IMR-90 (cell line): ENCODE results near the gene TNKS1BP1. TPM values are rescaled to one million over a fixed set of nuclear protein-coding genes. Genes with fewer than 3 reads are reported as not detected.

Source experiments
- ATAC-seq: fragments of 200-7000 bp; cut with Tn5 transposase; 2 replicates; pipeline ENCODE4 v1.9.1; 2020; ENCODE audit warnings: low read depth, mild to moderate bottlenecking, moderate library complexity
- BruUV-seq: library from RNA; stranded (reverse); fragments of 400-500 nt; replicated peaks from 2 replicates; lab custom pipeline; 2021; lab: Mats Ljungman, UMichigan
- CTCF ChIA-PET: fragments of 300-600 bp; formaldehyde crosslinking; extraction: SDS; loops from one replicate; lab custom pipeline; 2021; ENCODE audit warnings: antibody characterized with exemption; lab: Yijun Ruan, JAX
- POLR2A ChIA-PET: fragments of 300-600 bp; sonication (Branson Sonifier 250); formaldehyde crosslinking; loops from one replicate; lab custom pipeline; 2022; ENCODE audit warnings: antibody characterized with exemption; ENCODE audit not compliant: unreplicated experiment; lab: Charles Lee
- DNase-seq: peaks from one replicate; pipeline ENCODE4 v3.0.0; 2013
- H2AFZ ChIP-seq: replicated peaks from 2 replicates; pipeline ENCODE3; 2013; ENCODE audit warnings: low read length, mild to moderate bottlenecking; ENCODE audit not compliant: poor library complexity
- H2AK5ac ChIP-seq: 2 replicates; pipeline ENCODE4 v1.6.1; 2013; ENCODE audit warnings: low read depth, low read length, inconsistent platforms
- H2AK9ac ChIP-seq: replicated peaks from 2 replicates; pipeline ENCODE3; 2013; ENCODE audit warnings: mild to moderate bottlenecking, low read depth, low read length, moderate library complexity; ENCODE audit not compliant: poor library complexity
- H2BK120ac ChIP-seq: 2 replicates; pipeline ENCODE4 v1.6.1; 2013; ENCODE audit warnings: low read depth, low read length, inconsistent platforms
- H2BK15ac ChIP-seq: 3 replicates; pipeline ENCODE4 v1.6.1; 2013; ENCODE audit warnings: low read depth, low read length, inconsistent platforms
- H2BK20ac ChIP-seq: 2 replicates; pipeline ENCODE4 v1.6.1; 2013; ENCODE audit warnings: low read depth, mild to moderate bottlenecking, inconsistent platforms, low read length, moderate library complexity
- H2BK5ac ChIP-seq: 2 replicates; pipeline ENCODE4 v1.6.1; 2013; ENCODE audit warnings: mild to moderate bottlenecking, low read depth, low read length, inconsistent platforms; ENCODE audit not compliant: poor library complexity, severe bottlenecking
- H3K14ac ChIP-seq: replicated peaks from 2 replicates; pipeline ENCODE4 v1.6.1; 2013; ENCODE audit warnings: low read depth, low read length, inconsistent platforms
- H3K18ac ChIP-seq: 2 replicates; pipeline ENCODE4 v1.6.1; 2013; ENCODE audit warnings: low read depth, low read length, control low read depth
- H3K23ac ChIP-seq: 2 replicates; pipeline ENCODE4 v1.6.1; 2013; ENCODE audit warnings: low read depth, low read length, inconsistent platforms
- H3K27ac ChIP-seq: 2 replicates; pipeline ENCODE4 v1.5.1; 2013; ENCODE audit warnings: mild to moderate bottlenecking, control low read depth, low read length; ENCODE audit not compliant: insufficient read depth
- H3K27me3 ChIP-seq: 2 replicates; pipeline ENCODE4 v1.6.1; 2013; ENCODE audit warnings: low read length; ENCODE audit not compliant: control insufficient read depth, insufficient read depth
- H3K36me3 ChIP-seq: 2 replicates; pipeline ENCODE4 v1.6.1; 2013; ENCODE audit warnings: low read length, mixed read lengths; ENCODE audit not compliant: control insufficient read depth, insufficient read depth
- H3K4ac ChIP-seq: 2 replicates; pipeline ENCODE4 v1.6.1; 2013; ENCODE audit warnings: low read depth, low read length, inconsistent platforms
- H3K4me1 ChIP-seq: 2 replicates; pipeline ENCODE4 v1.6.1; 2013; ENCODE audit warnings: low read length, mixed read lengths; ENCODE audit not compliant: control insufficient read depth, insufficient read depth
- H3K4me2 ChIP-seq: 2 replicates; pipeline ENCODE4 v1.6.1; 2013; ENCODE audit warnings: low read depth, mild to moderate bottlenecking, control low read depth, low read length, moderate library complexity
- H3K4me3 ChIP-seq: 2 replicates; pipeline ENCODE4 v1.5.1; 2013; ENCODE audit warnings: low read depth, mild to moderate bottlenecking, control low read depth, low read length, moderate library complexity; ENCODE audit not compliant: insufficient read depth
- H3K56ac ChIP-seq: 2 replicates; pipeline ENCODE4 v1.6.1; 2013; ENCODE audit warnings: low read length, inconsistent platforms; ENCODE audit not compliant: insufficient read depth; ENCODE audit errors: extremely low read depth
- H3K79me1 ChIP-seq, 2 experiments: 2 replicates each; pipeline ENCODE4 v1.6.1; 2013; ENCODE audit warnings: low read length in 2 of 2, inconsistent platforms in 1 of 2, low read depth in 1 of 2
- H3K9ac ChIP-seq: 2 replicates; pipeline ENCODE4 v1.6.1; 2013; ENCODE audit warnings: low read depth, low read length, control low read depth
- H3K9me1 ChIP-seq: 2 replicates; pipeline ENCODE4 v1.6.1; 2013; ENCODE audit warnings: low read length, inconsistent platforms; ENCODE audit not compliant: insufficient read depth
- H3K9me3 ChIP-seq: 2 replicates; pipeline ENCODE4 v1.6.1; 2013; ENCODE audit warnings: low read length; ENCODE audit not compliant: control insufficient read depth, insufficient read depth
- H4K20me1 ChIP-seq: 2 replicates; pipeline ENCODE4 v1.6.1; 2013; ENCODE audit warnings: low read length, inconsistent platforms; ENCODE audit not compliant: insufficient read depth
- H4K5ac ChIP-seq: 2 replicates; pipeline ENCODE4 v1.6.1; 2013; ENCODE audit warnings: mild to moderate bottlenecking, low read depth, low read length, control low read depth
- H4K8ac ChIP-seq, 2 experiments: 2 replicates each; pipeline ENCODE4 v1.6.1; 2013; ENCODE audit warnings: low read depth in 2 of 2, low read length in 2 of 2, control low read depth in 1 of 2, inconsistent platforms in 1 of 2
- H4K91ac ChIP-seq: 2 replicates; pipeline ENCODE4 v1.6.1; 2013; ENCODE audit warnings: low read depth, low read length, inconsistent platforms; ENCODE audit not compliant: insufficient read depth
- BHLHE40 ChIP-seq: fragments of 150-350 bp; IDR thresholded peaks from 2 replicates; pipeline ENCODE4 v1.6.1; 2016; ENCODE audit warnings: mild to moderate bottlenecking, low read depth, low read length
- CEBPB ChIP-seq: IDR thresholded peaks from 2 replicates; pipeline ENCODE4 v1.6.1; 2012; ENCODE audit warnings: low read depth, low read length, improper control_type of control experiment
- CHD1 ChIP-seq: IDR thresholded peaks from 2 replicates; pipeline ENCODE4 v1.6.1; 2012; ENCODE audit warnings: low read depth, low read length, improper control_type of control experiment
- FOS ChIP-seq: fragments of 150-350 bp; IDR thresholded peaks from 2 replicates; pipeline ENCODE4 v1.6.1; 2016; ENCODE audit warnings: low read depth, low read length
- MAFK ChIP-seq: IDR thresholded peaks from 2 replicates; pipeline ENCODE4 v1.6.1; 2012; ENCODE audit warnings: low read depth, low read length, improper control_type of control experiment
- MAZ ChIP-seq: IDR thresholded peaks from 2 replicates; pipeline ENCODE4 v1.6.1; 2012; ENCODE audit warnings: low read depth, mild to moderate bottlenecking, low read length, improper control_type of control experiment, moderate library complexity, borderline replicate concordance
- MXI1 ChIP-seq: IDR thresholded peaks from 2 replicates; pipeline ENCODE4 v1.6.1; 2012; ENCODE audit warnings: low read depth, mild to moderate bottlenecking, low read length, moderate library complexity, borderline replicate concordance
- NFE2L2 ChIP-seq: fragments of 150-350 bp; IDR thresholded peaks from 2 replicates; pipeline ENCODE4 v1.6.1; 2016; ENCODE audit warnings: low read depth, mild to moderate bottlenecking, low read length
- POLR2A ChIP-seq: IDR thresholded peaks from 2 replicates; pipeline ENCODE4 v1.6.1; 2012; ENCODE audit warnings: mild to moderate bottlenecking, low read depth, low read length
- RAD21 ChIP-seq: IDR thresholded peaks from 2 replicates; pipeline ENCODE4 v1.6.1; 2012; ENCODE audit warnings: low read length, improper control_type of control experiment
- RCOR1 ChIP-seq: IDR thresholded peaks from 2 replicates; pipeline ENCODE4 v1.6.1; 2012; ENCODE audit warnings: mild to moderate bottlenecking, low read length, improper control_type of control experiment; ENCODE audit not compliant: insufficient replicate concordance
- RFX5 ChIP-seq: IDR thresholded peaks from 2 replicates; pipeline ENCODE4 v1.8.0; 2012; ENCODE audit warnings: low read depth, mild to moderate bottlenecking, low read length, moderate library complexity
- SMC3 ChIP-seq: fragments of 150-350 bp; IDR thresholded peaks from 2 replicates; pipeline ENCODE4 v1.6.1; 2016; ENCODE audit warnings: low read depth, mild to moderate bottlenecking, antibody characterized with exemption, low read length, moderate library complexity
- WGBS, 2 experiments: methylation state at CpG; one replicate each; pipeline versions ENCODE4 v1.1.5 to v1.1.7; 2013; ENCODE audit warnings: missing lambda C conversion rate in 2 of 2; ENCODE audit not compliant: insufficient read length in 1 of 2; ENCODE audit errors: extremely low coverage in 2 of 2; 5-methylcytosine and 5-hydroxymethylcytosine counted together
- dilution Hi-C: fragments of 300-500 bp; cut with HindIII; formaldehyde crosslinking; loops from one replicate; pipeline ENCODE4 v1.14.3; 2018; ENCODE audit warnings: low sequenced_read_pairs; ENCODE audit not compliant: unreplicated experiment
- in situ Hi-C: fragments of 300-500 bp; cut with MboI; formaldehyde crosslinking; loops from 3 replicates; pipeline ENCODE4 v1.14.3; 2019; ENCODE audit warnings: low sequenced_read_pairs, inconsistent platforms, mixed read lengths
- intact Hi-C: fragments of 100-400 bp; cut with micrococcal nuclease; formaldehyde crosslinking; loops from 2 replicates; pipeline ENCODE4 v1.10.0; 2022
- polyA plus RNA-seq, 3 experiments: library from polyadenylated mRNA; depleted of rRNA; stranded (reverse); fragments of >200 nt; gene quantifications; 2 replicates each; pipeline ENCODE4 v1.2.3, GENCODE V29; 2012; ENCODE audit warnings: low replicate concordance in 1 of 3
- total RNA-seq: library from RNA; depleted of rRNA; stranded (reverse); fragments of >200 nt; gene quantifications from 2 replicates; pipeline ENCODE4 v1.2.3, GENCODE V29; 2012
- TF ChIP-seq, protein P1 (sequence below): fragments of 150-350 bp; IDR thresholded peaks from 2 replicates; pipeline ENCODE4 v1.6.1; 2017; ENCODE audit warnings: mild to moderate bottlenecking, antibody characterized with exemption, low read length, low read depth
- TF ChIP-seq, protein P2 (sequence below): conservative IDR thresholded peaks from 2 replicates; pipeline ENCODE4 v1.5.1; 2012; ENCODE audit warnings: mild to moderate bottlenecking, low read depth, low read length, improper control_type of control experiment

Gene TNKS1BP1
- total and polyA plus RNA-seq, 2 of the 4 experiments (the other 2 are of a cell fraction) = 31.7 to 71.4 TPM

DNA sequence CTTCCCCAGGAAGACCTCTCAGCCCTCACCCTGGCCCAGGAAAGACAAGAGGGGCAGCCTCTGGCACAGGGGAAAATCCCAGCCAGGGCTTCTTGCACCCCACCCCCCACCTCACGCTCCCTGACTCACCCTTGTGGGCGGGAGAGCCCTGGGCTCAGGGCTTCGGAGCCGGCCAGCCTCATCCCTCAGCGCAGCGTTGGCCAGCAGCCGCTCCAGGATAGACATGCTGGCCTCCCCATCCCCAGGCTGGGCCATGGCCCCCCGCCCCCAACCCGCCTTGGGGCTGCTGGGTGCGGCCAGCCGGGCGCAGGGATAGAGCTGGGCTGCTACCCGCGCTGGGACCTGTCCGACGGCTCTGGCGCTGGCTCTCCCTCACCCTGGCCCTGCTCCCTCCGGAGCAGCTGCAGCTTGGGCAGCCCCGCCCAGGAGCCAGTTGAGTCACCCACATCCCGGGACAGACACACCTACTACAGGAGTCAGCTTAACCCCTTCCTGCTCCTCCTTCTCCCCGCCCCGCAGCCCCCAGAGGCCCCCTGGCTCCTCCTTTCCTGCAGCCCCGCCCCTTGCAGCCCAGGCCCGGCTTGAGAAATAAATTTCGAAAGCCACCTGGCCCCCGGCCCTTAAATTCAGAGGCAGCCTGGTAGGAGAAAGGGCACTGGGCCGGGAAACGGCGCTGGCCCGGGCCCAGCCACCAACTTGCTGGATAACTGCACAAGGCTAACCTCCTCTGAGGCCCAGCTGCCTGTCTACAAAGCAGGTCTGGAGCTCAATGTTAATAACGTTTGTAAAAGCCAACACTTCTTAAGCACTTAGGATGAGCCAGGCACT is 13.4 kb downstream of the TNKS1BP1 start:
- dilution Hi-C loops = no loop called here
- peak overlapping the region; percentile 90 for H2AFZ ChIP-seq
- H3K56ac ChIP-seq = peak overlapping the region; percentile 79
- H2BK120ac ChIP-seq = peak overlapping the region; percentile 79
- peaks cover 27 to 81% of the 10 kb centered on the region in 2 experiments for H3K79me1 ChIP-seq
- no peaks in the 10 kb centered on the region for H3K9me3 ChIP-seq
- H3K14ac ChIP-seq = peak overlapping the region; percentile 83
- H3K4ac ChIP-seq = peak overlapping the region; percentile 93
- peak overlapping the region; percentile 97 for H3K27ac ChIP-seq
- peak overlapping the region; percentile 88 for H2BK20ac ChIP-seq
- no peaks in the 10 kb centered on the region for H3K27me3 ChIP-seq
- 0% methylated on average over 2 of the region's 31 CpGs; no CpG with 5 or more reads in 1 of the 2 experiments for WGBS, 2 experiments
- peak overlapping the region; percentile 88 for H3K4me2 ChIP-seq
- BruUV-seq = no TSS peak
- CTCF ChIA-PET = no interaction called here
- H3K36me3 ChIP-seq = peaks cover 71% of the 10 kb centered on the region
- peak overlapping the region; percentile 26 to 86; a peak in 3 of 4 replicates for H4K8ac ChIP-seq
- intact Hi-C loops = loop anchor here (1.0 kb wide), 2 partner anchors 11 to 33 kb away; no protein-coding TSS in a partner anchor
- H3K23ac ChIP-seq = peak overlapping the region; percentile 98
- peak overlapping the region; percentile 76; the same call in 2 of the 3 replicates for H2BK15ac ChIP-seq
- peak overlapping the region; percentile 81 for H2AK5ac ChIP-seq
- peak overlapping the region; percentile 43 for H3K4me3 ChIP-seq
- no peak overlapping the region; the same call in 1 of the 2 replicates for H4K5ac ChIP-seq
- peak overlapping the region; percentile 87 for H2BK5ac ChIP-seq
- peak; percentile 94 for ATAC-seq
- in situ Hi-C loops = no loop called here
- peak overlapping the region; percentile 73 for H3K9ac ChIP-seq
- DNase-seq = peak; percentile 97
- peaks cover 61% of the 10 kb centered on the region for H4K20me1 ChIP-seq
- H3K4me1 ChIP-seq = peaks cover 50% of the 10 kb centered on the region
- H3K9me1 ChIP-seq = peaks cover 58% of the 10 kb centered on the region
- peak overlapping the region; percentile 52 for H3K18ac ChIP-seq
- peak overlapping the region; percentile 82 for H4K91ac ChIP-seq
- POLR2A ChIA-PET = interaction anchor here (0.5 to 2.5 kb wide), 3 partner anchors 11 to 99 kb away, joined by 7 to 16 read pairs (median 7); no protein-coding TSS in a partner anchor
- H2AK9ac ChIP-seq = peak overlapping the region; percentile 99
- TF ChIP-seq MAFK (no peak), POLR2A (peak; percentile 65; the same call in 1 of the 2 replicates), MXI1 (no peak), SMC3 (no peak), FOS (peak; percentile 78), RFX5 (no peak), CHD1 (0 out of 2 replicates have a peak, but pooled peaks have one; percentile 33), RAD21 (no peak), MAZ (peak; percentile 93), BHLHE40 (peak; percentile 56; the same call in 1 of the 2 replicates), NFE2L2 (no peak), CEBPB (peak; percentile 20; the same call in 1 of the 2 replicates), RCOR1 (peak; percentile 5)
- TF ChIP-seq, protein P1, sequence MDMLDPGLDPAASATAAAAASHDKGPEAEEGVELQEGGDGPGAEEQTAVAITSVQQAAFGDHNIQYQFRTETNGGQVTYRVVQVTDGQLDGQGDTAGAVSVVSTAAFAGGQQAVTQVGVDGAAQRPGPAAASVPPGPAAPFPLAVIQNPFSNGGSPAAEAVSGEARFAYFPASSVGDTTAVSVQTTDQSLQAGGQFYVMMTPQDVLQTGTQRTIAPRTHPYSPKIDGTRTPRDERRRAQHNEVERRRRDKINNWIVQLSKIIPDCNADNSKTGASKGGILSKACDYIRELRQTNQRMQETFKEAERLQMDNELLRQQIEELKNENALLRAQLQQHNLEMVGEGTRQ = no peak
- TF ChIP-seq, protein P2, sequence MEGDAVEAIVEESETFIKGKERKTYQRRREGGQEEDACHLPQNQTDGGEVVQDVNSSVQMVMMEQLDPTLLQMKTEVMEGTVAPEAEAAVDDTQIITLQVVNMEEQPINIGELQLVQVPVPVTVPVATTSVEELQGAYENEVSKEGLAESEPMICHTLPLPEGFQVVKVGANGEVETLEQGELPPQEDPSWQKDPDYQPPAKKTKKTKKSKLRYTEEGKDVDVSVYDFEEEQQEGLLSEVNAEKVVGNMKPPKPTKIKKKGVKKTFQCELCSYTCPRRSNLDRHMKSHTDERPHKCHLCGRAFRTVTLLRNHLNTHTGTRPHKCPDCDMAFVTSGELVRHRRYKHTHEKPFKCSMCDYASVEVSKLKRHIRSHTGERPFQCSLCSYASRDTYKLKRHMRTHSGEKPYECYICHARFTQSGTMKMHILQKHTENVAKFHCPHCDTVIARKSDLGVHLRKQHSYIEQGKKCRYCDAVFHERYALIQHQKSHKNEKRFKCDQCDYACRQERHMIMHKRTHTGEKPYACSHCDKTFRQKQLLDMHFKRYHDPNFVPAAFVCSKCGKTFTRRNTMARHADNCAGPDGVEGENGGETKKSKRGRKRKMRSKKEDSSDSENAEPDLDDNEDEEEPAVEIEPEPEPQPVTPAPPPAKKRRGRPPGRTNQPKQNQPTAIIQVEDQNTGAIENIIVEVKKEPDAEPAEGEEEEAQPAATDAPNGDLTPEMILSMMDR = no peak
